WTC11 (cell line): ENCODE results near the gene AKAP6. TPM values are rescaled to one million over a fixed set of nuclear protein-coding genes. Genes with fewer than 3 reads are reported as not detected.

Source experiments
- ATAC-seq: fragments of 200-7000 bp; cut with Tn5 transposase; 2 replicates; pipeline ENCODE4 v1.10.0; 2021; ENCODE audit warnings: mild to moderate bottlenecking, moderate library complexity
- CTCF ChIA-PET: fragments of 300-600 bp; sonication (Branson Sonifier 250); formaldehyde crosslinking; loops from one replicate; lab custom pipeline; 2021; ENCODE audit warnings: antibody characterized with exemption; lab: Charles Lee
- POLR2A ChIA-PET: fragments of 350-600 bp; sonication (Branson Sonifier 250); formaldehyde crosslinking; loops from one replicate; lab custom pipeline; 2021; ENCODE audit warnings: antibody characterized with exemption; lab: Charles Lee
- DNase-seq: peaks from one replicate; pipeline ENCODE4 v3.0.0; 2021; ENCODE audit warnings: low spot score
- H3K27ac Mint-ChIP-seq: 2 replicates; pipeline ENCODE4 v1.8.0; 2021; ENCODE audit warnings: mixed read lengths
- H3K27me3 Mint-ChIP-seq: 2 replicates; pipeline ENCODE4 v1.8.0; 2021; ENCODE audit warnings: low read depth, mild to moderate bottlenecking, moderate library complexity, mixed read lengths
- H3K36me3 Mint-ChIP-seq: 2 replicates; pipeline ENCODE4 v1.8.0; 2021; ENCODE audit warnings: mixed read lengths
- H3K4me1 Mint-ChIP-seq: 2 replicates; pipeline ENCODE4 v1.8.0; 2022; ENCODE audit warnings: mixed read lengths
- H3K4me3 Mint-ChIP-seq: 2 replicates; pipeline ENCODE4 v1.8.0; 2021; ENCODE audit warnings: mild to moderate bottlenecking, moderate library complexity, mixed read lengths
- H3K9me3 Mint-ChIP-seq: 2 replicates; pipeline ENCODE4 v1.8.0; 2021; ENCODE audit warnings: mixed read lengths
- CREM ChIP-seq: sonication (generic); formaldehyde crosslinking; IDR thresholded peaks from 2 replicates; pipeline ENCODE4 v1.8.1; 2022; ENCODE audit warnings: mild to moderate bottlenecking, missing genetic modification reagents, moderate library complexity
- FOXK1 ChIP-seq: sonication (generic); formaldehyde crosslinking; IDR thresholded peaks from 2 replicates; pipeline ENCODE4 v1.8.0; 2022; ENCODE audit warnings: mild to moderate bottlenecking, moderate library complexity, missing genetic modification reagents
- GABPB1 ChIP-seq: sonication (generic); formaldehyde crosslinking; IDR thresholded peaks from 2 replicates; pipeline ENCODE4 v1.8.1; 2023; ENCODE audit warnings: mild to moderate bottlenecking, missing genetic modification reagents
- HMGXB4 ChIP-seq: sonication (generic); formaldehyde crosslinking; IDR thresholded peaks from 2 replicates; pipeline ENCODE4 v1.8.1; 2023; ENCODE audit warnings: mild to moderate bottlenecking, moderate library complexity, missing genetic modification reagents
- JAZF1 ChIP-seq: fragments of 250-450 bp; sonication (Bioruptor Pico); IDR thresholded peaks from 2 replicates; pipeline ENCODE4 v1.9.0; 2021; ENCODE audit warnings: moderate library complexity, mild to moderate bottlenecking, inconsistent platforms
- KAT7 ChIP-seq: sonication (generic); formaldehyde crosslinking; IDR thresholded peaks from 2 replicates; pipeline ENCODE4 v1.8.1; 2023; ENCODE audit warnings: missing genetic modification reagents, mild to moderate bottlenecking, borderline replicate concordance
- NFATC4 ChIP-seq: fragments of 250-450 bp; sonication (Bioruptor Pico); IDR thresholded peaks from 2 replicates; pipeline ENCODE4 v1.9.0; 2021; ENCODE audit warnings: mild to moderate bottlenecking
- PRRX2 ChIP-seq: fragments of 250-450 bp; sonication (Bioruptor Pico); IDR thresholded peaks from 2 replicates; pipeline ENCODE4 v1.8.0; 2021; ENCODE audit warnings: mild to moderate bottlenecking
- TCF7 ChIP-seq: sonication (generic); formaldehyde crosslinking; IDR thresholded peaks from 2 replicates; pipeline ENCODE4 v1.8.0; 2022; ENCODE audit warnings: mild to moderate bottlenecking, low read depth, missing genetic modification reagents, moderate library complexity
- TEAD1 ChIP-seq: sonication (generic); formaldehyde crosslinking; IDR thresholded peaks from 2 replicates; pipeline ENCODE4 v1.8.0; 2022; ENCODE audit warnings: mild to moderate bottlenecking, missing genetic modification reagents
- TP53 ChIP-seq: sonication (generic); formaldehyde crosslinking; IDR thresholded peaks from 2 replicates; pipeline ENCODE4 v1.8.1; 2023; ENCODE audit warnings: mild to moderate bottlenecking, missing genetic modification reagents
- ZNF423 ChIP-seq: fragments of 250-450 bp; sonication (Bioruptor Pico); IDR thresholded peaks from 2 replicates; pipeline ENCODE4 v2.1.2; 2022; ENCODE audit warnings: mild to moderate bottlenecking, moderate library complexity
- ZNF671 ChIP-seq: fragments of 250-450 bp; sonication (Bioruptor Pico); IDR thresholded peaks from 2 replicates; pipeline ENCODE4 v1.8.0; 2021; ENCODE audit warnings: mild to moderate bottlenecking
- total RNA-seq: library from RNA; stranded (reverse); gene quantifications from 3 replicates; pipeline ENCODE4 v1.2.3, GENCODE V29; 2021
- TF ChIP-seq, protein P1 (sequence below): sonication (generic); formaldehyde crosslinking; IDR thresholded peaks from 2 replicates; pipeline ENCODE4 v1.8.1; 2023; ENCODE audit warnings: mild to moderate bottlenecking, missing genetic modification reagents
- TF ChIP-seq, protein P2 (sequence below): fragments of 250-450 bp; sonication (Bioruptor Pico); IDR thresholded peaks from 2 replicates; pipeline ENCODE4 v1.8.0; 2021; ENCODE audit warnings: mild to moderate bottlenecking
- TF ChIP-seq, protein P3 (sequence below): sonication (generic); formaldehyde crosslinking; IDR thresholded peaks from 2 replicates; pipeline ENCODE4 v1.8.1; 2023; ENCODE audit warnings: mild to moderate bottlenecking, missing genetic modification reagents
- TF ChIP-seq, protein P4 (sequence below): sonication (generic); formaldehyde crosslinking; IDR thresholded peaks from 2 replicates; pipeline ENCODE4 v1.8.0; 2022; ENCODE audit warnings: mild to moderate bottlenecking, missing genetic modification reagents
- TF ChIP-seq, protein P5 (sequence below): sonication (generic); formaldehyde crosslinking; conservative IDR thresholded peaks from 2 replicates; pipeline ENCODE4 v1.8.1; 2023; ENCODE audit warnings: mild to moderate bottlenecking, low read depth, missing genetic modification reagents, moderate library complexity
- TF ChIP-seq, protein P6 (sequence below): sonication (generic); formaldehyde crosslinking; IDR thresholded peaks from 2 replicates; pipeline ENCODE4 v1.8.1; 2023; ENCODE audit warnings: mild to moderate bottlenecking, missing genetic modification reagents, borderline replicate concordance

Gene AKAP6
- total RNA-seq, 1 experiment from 2014 or later = 0.63 TPM

DNA sequence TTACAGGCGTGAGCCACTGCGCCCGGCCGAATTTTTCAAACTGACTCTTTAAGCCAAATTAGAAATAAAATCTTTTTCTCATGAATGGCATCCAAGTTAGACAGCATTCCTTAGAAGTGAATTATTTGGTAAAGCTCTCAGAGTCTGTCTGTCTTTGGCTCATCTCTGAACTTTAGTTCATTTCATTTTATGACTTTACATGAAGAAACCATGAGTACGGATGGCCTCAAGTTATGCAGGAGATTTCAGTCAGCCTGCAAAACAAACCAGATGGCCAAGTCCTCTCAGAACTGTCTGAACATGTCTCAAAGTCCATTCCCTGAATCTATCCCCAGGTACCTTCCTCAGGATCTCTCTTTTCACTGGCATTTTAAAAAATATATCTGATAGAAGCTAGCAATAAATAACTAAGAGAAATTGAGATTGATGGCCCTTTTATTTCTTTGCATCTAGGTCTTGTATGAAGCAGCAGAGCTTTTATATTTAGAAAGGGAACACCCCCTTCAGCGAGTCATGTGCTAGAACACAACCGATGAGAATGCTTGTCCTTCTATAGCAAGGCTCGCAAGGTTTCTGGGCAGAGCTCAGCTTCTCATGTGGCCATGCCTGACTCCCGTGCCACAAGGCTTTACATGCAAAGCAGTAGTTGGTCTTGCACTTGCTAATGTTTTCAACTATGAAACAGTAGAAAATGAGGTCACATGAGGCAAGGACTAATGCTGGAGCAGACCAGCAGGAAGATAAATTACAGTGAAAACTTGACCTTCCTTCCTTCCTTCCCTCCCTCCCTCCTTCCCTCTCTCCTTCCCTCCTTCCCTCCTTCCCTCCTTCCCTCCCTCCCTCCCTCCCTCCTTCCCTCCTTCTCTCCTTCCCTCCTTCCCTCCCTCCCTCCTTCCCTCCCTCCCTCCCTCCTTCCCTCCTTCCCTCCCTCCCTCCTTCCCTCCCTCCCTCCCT lies 125.0 kb downstream of the AKAP6 start:
- H3K9me3 Mint-ChIP-seq = no peaks in the 10 kb centered on the region
- H3K27ac Mint-ChIP-seq = no peak overlapping the region
- peaks cover 11% of the 10 kb centered on the region for H3K4me1 Mint-ChIP-seq
- H3K4me3 Mint-ChIP-seq = no peak overlapping the region
- H3K36me3 Mint-ChIP-seq = no peaks in the 10 kb centered on the region
- ATAC-seq (no peak), DNase-seq (no peak)
- TF ChIP-seq, protein P1, sequence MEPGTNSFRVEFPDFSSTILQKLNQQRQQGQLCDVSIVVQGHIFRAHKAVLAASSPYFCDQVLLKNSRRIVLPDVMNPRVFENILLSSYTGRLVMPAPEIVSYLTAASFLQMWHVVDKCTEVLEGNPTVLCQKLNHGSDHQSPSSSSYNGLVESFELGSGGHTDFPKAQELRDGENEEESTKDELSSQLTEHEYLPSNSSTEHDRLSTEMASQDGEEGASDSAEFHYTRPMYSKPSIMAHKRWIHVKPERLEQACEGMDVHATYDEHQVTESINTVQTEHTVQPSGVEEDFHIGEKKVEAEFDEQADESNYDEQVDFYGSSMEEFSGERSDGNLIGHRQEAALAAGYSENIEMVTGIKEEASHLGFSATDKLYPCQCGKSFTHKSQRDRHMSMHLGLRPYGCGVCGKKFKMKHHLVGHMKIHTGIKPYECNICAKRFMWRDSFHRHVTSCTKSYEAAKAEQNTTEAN (CRISPR knock-in tag) = no peak
- CTCF ChIA-PET = interaction anchor here (0.7 kb wide), 1 partner anchor 110 kb away, joined by 5 read pairs; no protein-coding TSS in a partner anchor
- POLR2A ChIA-PET = no interaction called here
- no peaks in the 10 kb centered on the region for H3K27me3 Mint-ChIP-seq

GRCh38 chr14:32457213-32457920 lies 128.3 kb downstream of the AKAP6 start:
- Mint-ChIP-seq H3K4me1 (peaks cover 11% of the 10 kb centered on the region), H3K4me3 (no peak overlapping the region), H3K36me3 (peaks cover 5% of the 10 kb centered on the region), H3K9me3 (peaks cover 12% of the 10 kb centered on the region), H3K27ac (no peak overlapping the region), H3K27me3 (no peaks in the 10 kb centered on the region)
- no peak for DNase-seq
- ChIA-PET CTCF (interaction anchor here (1.1 to 1.4 kb wide), 3 partner anchors 12 to 203 kb away, joined by 3 to 4 read pairs (median 3); no protein-coding TSS in a partner anchor), POLR2A (no interaction called here)
- no peak for ATAC-seq
- TF ChIP-seq TEAD1 (CRISPR knock-in tag) (no peak), TCF7 (CRISPR knock-in tag) (no peak), NFATC4 (CRISPR knock-in tag) (no peak), ZNF671 (CRISPR knock-in tag) (no peak), CREM (CRISPR knock-in tag) (no peak), KAT7 (CRISPR knock-in tag) (no peak), JAZF1 (CRISPR knock-in tag) (no peak), HMGXB4 (CRISPR knock-in tag) (no peak), GABPB1 (CRISPR knock-in tag) (no peak), FOXK1 (CRISPR knock-in tag) (no peak), PRRX2 (CRISPR knock-in tag) (no peak), ZNF423 (CRISPR knock-in tag) (no peak), TP53 (no peak)
- TF ChIP-seq, protein P2, sequence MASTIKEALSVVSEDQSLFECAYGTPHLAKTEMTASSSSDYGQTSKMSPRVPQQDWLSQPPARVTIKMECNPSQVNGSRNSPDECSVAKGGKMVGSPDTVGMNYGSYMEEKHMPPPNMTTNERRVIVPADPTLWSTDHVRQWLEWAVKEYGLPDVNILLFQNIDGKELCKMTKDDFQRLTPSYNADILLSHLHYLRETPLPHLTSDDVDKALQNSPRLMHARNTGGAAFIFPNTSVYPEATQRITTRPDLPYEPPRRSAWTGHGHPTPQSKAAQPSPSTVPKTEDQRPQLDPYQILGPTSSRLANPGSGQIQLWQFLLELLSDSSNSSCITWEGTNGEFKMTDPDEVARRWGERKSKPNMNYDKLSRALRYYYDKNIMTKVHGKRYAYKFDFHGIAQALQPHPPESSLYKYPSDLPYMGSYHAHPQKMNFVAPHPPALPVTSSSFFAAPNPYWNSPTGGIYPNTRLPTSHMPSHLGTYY (CRISPR knock-in tag) = no peak
- TF ChIP-seq, protein P3, sequence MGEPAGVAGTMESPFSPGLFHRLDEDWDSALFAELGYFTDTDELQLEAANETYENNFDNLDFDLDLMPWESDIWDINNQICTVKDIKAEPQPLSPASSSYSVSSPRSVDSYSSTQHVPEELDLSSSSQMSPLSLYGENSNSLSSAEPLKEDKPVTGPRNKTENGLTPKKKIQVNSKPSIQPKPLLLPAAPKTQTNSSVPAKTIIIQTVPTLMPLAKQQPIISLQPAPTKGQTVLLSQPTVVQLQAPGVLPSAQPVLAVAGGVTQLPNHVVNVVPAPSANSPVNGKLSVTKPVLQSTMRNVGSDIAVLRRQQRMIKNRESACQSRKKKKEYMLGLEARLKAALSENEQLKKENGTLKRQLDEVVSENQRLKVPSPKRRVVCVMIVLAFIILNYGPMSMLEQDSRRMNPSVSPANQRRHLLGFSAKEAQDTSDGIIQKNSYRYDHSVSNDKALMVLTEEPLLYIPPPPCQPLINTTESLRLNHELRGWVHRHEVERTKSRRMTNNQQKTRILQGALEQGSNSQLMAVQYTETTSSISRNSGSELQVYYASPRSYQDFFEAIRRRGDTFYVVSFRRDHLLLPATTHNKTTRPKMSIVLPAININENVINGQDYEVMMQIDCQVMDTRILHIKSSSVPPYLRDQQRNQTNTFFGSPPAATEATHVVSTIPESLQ (CRISPR knock-in tag) = no peak
- TF ChIP-seq, protein P4, sequence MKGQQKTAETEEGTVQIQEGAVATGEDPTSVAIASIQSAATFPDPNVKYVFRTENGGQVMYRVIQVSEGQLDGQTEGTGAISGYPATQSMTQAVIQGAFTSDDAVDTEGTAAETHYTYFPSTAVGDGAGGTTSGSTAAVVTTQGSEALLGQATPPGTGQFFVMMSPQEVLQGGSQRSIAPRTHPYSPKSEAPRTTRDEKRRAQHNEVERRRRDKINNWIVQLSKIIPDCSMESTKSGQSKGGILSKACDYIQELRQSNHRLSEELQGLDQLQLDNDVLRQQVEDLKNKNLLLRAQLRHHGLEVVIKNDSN (CRISPR knock-in tag) = no peak
- TF ChIP-seq, protein P5, sequence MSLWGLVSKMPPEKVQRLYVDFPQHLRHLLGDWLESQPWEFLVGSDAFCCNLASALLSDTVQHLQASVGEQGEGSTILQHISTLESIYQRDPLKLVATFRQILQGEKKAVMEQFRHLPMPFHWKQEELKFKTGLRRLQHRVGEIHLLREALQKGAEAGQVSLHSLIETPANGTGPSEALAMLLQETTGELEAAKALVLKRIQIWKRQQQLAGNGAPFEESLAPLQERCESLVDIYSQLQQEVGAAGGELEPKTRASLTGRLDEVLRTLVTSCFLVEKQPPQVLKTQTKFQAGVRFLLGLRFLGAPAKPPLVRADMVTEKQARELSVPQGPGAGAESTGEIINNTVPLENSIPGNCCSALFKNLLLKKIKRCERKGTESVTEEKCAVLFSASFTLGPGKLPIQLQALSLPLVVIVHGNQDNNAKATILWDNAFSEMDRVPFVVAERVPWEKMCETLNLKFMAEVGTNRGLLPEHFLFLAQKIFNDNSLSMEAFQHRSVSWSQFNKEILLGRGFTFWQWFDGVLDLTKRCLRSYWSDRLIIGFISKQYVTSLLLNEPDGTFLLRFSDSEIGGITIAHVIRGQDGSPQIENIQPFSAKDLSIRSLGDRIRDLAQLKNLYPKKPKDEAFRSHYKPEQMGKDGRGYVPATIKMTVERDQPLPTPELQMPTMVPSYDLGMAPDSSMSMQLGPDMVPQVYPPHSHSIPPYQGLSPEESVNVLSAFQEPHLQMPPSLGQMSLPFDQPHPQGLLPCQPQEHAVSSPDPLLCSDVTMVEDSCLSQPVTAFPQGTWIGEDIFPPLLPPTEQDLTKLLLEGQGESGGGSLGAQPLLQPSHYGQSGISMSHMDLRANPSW = no peak
- TF ChIP-seq, protein P6, sequence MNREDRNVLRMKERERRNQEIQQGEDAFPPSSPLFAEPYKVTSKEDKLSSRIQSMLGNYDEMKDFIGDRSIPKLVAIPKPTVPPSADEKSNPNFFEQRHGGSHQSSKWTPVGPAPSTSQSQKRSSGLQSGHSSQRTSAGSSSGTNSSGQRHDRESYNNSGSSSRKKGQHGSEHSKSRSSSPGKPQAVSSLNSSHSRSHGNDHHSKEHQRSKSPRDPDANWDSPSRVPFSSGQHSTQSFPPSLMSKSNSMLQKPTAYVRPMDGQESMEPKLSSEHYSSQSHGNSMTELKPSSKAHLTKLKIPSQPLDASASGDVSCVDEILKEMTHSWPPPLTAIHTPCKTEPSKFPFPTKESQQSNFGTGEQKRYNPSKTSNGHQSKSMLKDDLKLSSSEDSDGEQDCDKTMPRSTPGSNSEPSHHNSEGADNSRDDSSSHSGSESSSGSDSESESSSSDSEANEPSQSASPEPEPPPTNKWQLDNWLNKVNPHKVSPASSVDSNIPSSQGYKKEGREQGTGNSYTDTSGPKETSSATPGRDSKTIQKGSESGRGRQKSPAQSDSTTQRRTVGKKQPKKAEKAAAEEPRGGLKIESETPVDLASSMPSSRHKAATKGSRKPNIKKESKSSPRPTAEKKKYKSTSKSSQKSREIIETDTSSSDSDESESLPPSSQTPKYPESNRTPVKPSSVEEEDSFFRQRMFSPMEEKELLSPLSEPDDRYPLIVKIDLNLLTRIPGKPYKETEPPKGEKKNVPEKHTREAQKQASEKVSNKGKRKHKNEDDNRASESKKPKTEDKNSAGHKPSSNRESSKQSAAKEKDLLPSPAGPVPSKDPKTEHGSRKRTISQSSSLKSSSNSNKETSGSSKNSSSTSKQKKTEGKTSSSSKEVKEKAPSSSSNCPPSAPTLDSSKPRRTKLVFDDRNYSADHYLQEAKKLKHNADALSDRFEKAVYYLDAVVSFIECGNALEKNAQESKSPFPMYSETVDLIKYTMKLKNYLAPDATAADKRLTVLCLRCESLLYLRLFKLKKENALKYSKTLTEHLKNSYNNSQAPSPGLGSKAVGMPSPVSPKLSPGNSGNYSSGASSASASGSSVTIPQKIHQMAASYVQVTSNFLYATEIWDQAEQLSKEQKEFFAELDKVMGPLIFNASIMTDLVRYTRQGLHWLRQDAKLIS (CRISPR knock-in tag) = no peak
